PC-3 (cell line): Measurements from ENCODE around the gene ACP3. TPM values are rescaled to one million over a fixed set of nuclear protein-coding genes. Genes with fewer than 3 reads are reported as not detected.

Source experiments
- ATAC-seq: fragments of 200-7000 bp; cut with Tn5 transposase; 2 replicates; pipeline ENCODE4 v1.9.1; 2020; ENCODE audit warnings: mild to moderate bottlenecking, moderate library complexity
- BruUV-seq: library from RNA; stranded (reverse); fragments of 400-500 nt; replicated peaks from 2 replicates; lab custom pipeline; 2021; lab: Mats Ljungman, UMichigan
- CTCF ChIA-PET: fragments of 300-600 bp; sonication (Branson Sonifier 250); formaldehyde crosslinking; loops from one replicate; lab custom pipeline; 2022; ENCODE audit warnings: antibody characterized with exemption; lab: Charles Lee
- POLR2A ChIA-PET: fragments of 300-600 bp; sonication (Branson Sonifier 250); formaldehyde crosslinking; loops from one replicate; lab custom pipeline; 2022; ENCODE audit warnings: antibody characterized with exemption; ENCODE audit not compliant: unreplicated experiment; lab: Charles Lee
- DNase-seq: peaks from one replicate; pipeline ENCODE4 v3.0.0-alpha.2; 2015
- H2AFZ ChIP-seq: fragments of 300-600 bp; sonication (generic); 2 replicates; pipeline ENCODE4 v1.6.0; 2016; ENCODE audit warnings: antibody characterized with exemption, low read length
- H3F3A ChIP-seq: fragments of 300-600 bp; sonication (generic); one replicate; pipeline ENCODE4 v1.6.0; 2017; ENCODE audit warnings: antibody characterized with exemption, low read length, control low read depth, mild to moderate bottlenecking; ENCODE audit not compliant: unreplicated experiment
- H3K27ac ChIP-seq: fragments of 300-600 bp; sonication (generic); 2 replicates; pipeline ENCODE4 v1.5.1; 2016; ENCODE audit warnings: mild to moderate bottlenecking, low read length
- H3K27me3 ChIP-seq: fragments of 300-600 bp; sonication (generic); 2 replicates; pipeline ENCODE4 v1.6.1; 2016; ENCODE audit warnings: low read length, mixed read lengths
- H3K36me3 ChIP-seq: fragments of 300-600 bp; sonication (generic); 2 replicates; pipeline ENCODE4 v1.6.1; 2016; ENCODE audit warnings: low read depth, mixed run types, low read length, mixed read lengths
- H3K4me1 ChIP-seq: fragments of 300-600 bp; sonication (generic); 2 replicates; pipeline ENCODE4 v1.5.1; 2016; ENCODE audit warnings: low read length; ENCODE audit not compliant: insufficient read depth
- H3K4me2 ChIP-seq: fragments of 300-600 bp; sonication (generic); 2 replicates; pipeline ENCODE4 v1.6.0; 2016; ENCODE audit warnings: low read length
- H3K4me3 ChIP-seq: fragments of 300-600 bp; sonication (generic); 2 replicates; pipeline ENCODE4 v1.5.1; 2016; ENCODE audit warnings: mild to moderate bottlenecking, low read length, mixed read lengths
- H3K79me2 ChIP-seq: fragments of 300-600 bp; sonication (generic); 2 replicates; pipeline ENCODE4 v1.6.1; 2017; ENCODE audit warnings: low read length, mixed read lengths
- H3K9ac ChIP-seq: fragments of 300-600 bp; sonication (generic); 2 replicates; pipeline ENCODE4 v1.6.0; 2016; ENCODE audit warnings: mild to moderate bottlenecking, low read length
- H3K9me2 ChIP-seq: fragments of 300-600 bp; sonication (generic); replicated peaks from 2 replicates; pipeline ENCODE4 v1.6.1; 2016; ENCODE audit warnings: mixed run types, low read length, mixed read lengths
- H3K9me3 ChIP-seq: fragments of 300-600 bp; sonication (generic); 2 replicates; pipeline ENCODE4 v1.6.1; 2016; ENCODE audit warnings: low read length, mixed read lengths
- H4K20me1 ChIP-seq: fragments of 300-600 bp; sonication (generic); 2 replicates; pipeline ENCODE4 v1.6.1; 2016; ENCODE audit warnings: low read length, mixed read lengths
- CTCF ChIP-seq: fragments of 300-600 bp; sonication (generic); conservative IDR thresholded peaks from 2 replicates; pipeline ENCODE4 v1.5.1; 2017; ENCODE audit warnings: antibody characterized with exemption, low read depth, mild to moderate bottlenecking, low read length
- EZH2 ChIP-seq: fragments of 300-600 bp; sonication (generic); IDR thresholded peaks from one replicate; pipeline ENCODE4 v1.6.1; 2017; ENCODE audit warnings: antibody characterized with exemption, mild to moderate bottlenecking, low read length; ENCODE audit not compliant: unreplicated experiment
- EZH2phosphoT487 ChIP-seq: fragments of 300-600 bp; sonication (generic); IDR thresholded peaks from 2 replicates; pipeline ENCODE4 v1.6.1; 2018; ENCODE audit warnings: mild to moderate bottlenecking, antibody characterized with exemption, low read length, borderline replicate concordance
- intact Hi-C: fragments of 100-400 bp; cut with micrococcal nuclease; formaldehyde crosslinking; loops from 2 replicates; pipeline ENCODE4 v1.9.0; 2023
- total RNA-seq: library from RNA; depleted of rRNA; stranded (reverse); fragments of >200 nt; gene quantifications from 2 replicates; pipeline ENCODE4 v1.2.3, GENCODE V29; 2014

The ACP3 gene
- total RNA-seq, 1 experiment from 2014 or later, result 0.15 TPM

- H4K20me1 ChIP-seq, result no peaks in the 10 kb centered on the region
- peaks cover 38% of the 10 kb centered on the region for H3K4me1 ChIP-seq
- no peak for DNase-seq
- H3K27ac ChIP-seq, result no peak overlapping the region
- no peaks in the 10 kb centered on the region for H3K36me3 ChIP-seq
- no peak for ATAC-seq
- intact Hi-C loops, result loop anchor here (1.0 to 10.0 kb wide), 4 partner anchors 26 to 192 kb away; partner anchors contain the start of gene ACP3
- no peak overlapping the region for H3K9ac ChIP-seq
- H3K4me2 ChIP-seq, result peak overlapping the region; percentile 58
- no TSS peak for BruUV-seq
- no peak overlapping the region for H3K4me3 ChIP-seq
- no peak for TF ChIP-seq EZH2phosphoT487
- TF ChIP-seq EZH2, result no peak
- no peak for TF ChIP-seq CTCF
- H3F3A ChIP-seq, result peaks cover 5% of the 10 kb centered on the region
- CTCF ChIA-PET, result interaction anchor here (0.5 to 1.8 kb wide), 10 partner anchors 9 to 137 kb away, joined by 3 to 33 read pairs (median 6); partner anchors contain the start of gene ACP3
- POLR2A ChIA-PET, result interaction anchor here (0.6 kb wide), 1 partner anchor 31 kb away, joined by 3 read pairs; no protein-coding TSS in a partner anchor
- no peaks in the 10 kb centered on the region for H3K79me2 ChIP-seq
- H2AFZ ChIP-seq, result peak overlapping the region; percentile 36; the same call in 1 of the 2 replicates
- H3K9me3 ChIP-seq, result no peaks in the 10 kb centered on the region
- no peaks in the 10 kb centered on the region for H3K9me2 ChIP-seq
- no peaks in the 10 kb centered on the region for H3K27me3 ChIP-seq
Observed at GRCh38 chr3:132342610-132343009, 25.4 kb downstream of the ACP3 start.

GRCh38 chr3:132343018-132343612, 25.9 kb downstream of the ACP3 start:
- Histone ChIP-seq H3K4me1 (peaks cover 37% of the 10 kb centered on the region), H3K9me3 (no peaks in the 10 kb centered on the region), H4K20me1 (no peaks in the 10 kb centered on the region), H2AFZ (peak overlapping the region; percentile 36; the same call in 1 of the 2 replicates), H3K4me3 (no peak overlapping the region), H3K79me2 (no peaks in the 10 kb centered on the region), H3K9ac (no peak overlapping the region), H3K27ac (no peak overlapping the region), H3K27me3 (no peaks in the 10 kb centered on the region), H3K36me3 (no peaks in the 10 kb centered on the region), H3K4me2 (peak overlapping the region; percentile 58), H3K9me2 (no peaks in the 10 kb centered on the region), H3F3A (peaks cover 5% of the 10 kb centered on the region)
- ChIA-PET CTCF (interaction anchor here (0.6 to 1.8 kb wide), 9 partner anchors 9 to 138 kb away, joined by 3 to 33 read pairs (median 8); partner anchors contain the start of gene ACP3), POLR2A (interaction anchor here (0.6 kb wide), 1 partner anchor 31 kb away, joined by 3 read pairs; no protein-coding TSS in a partner anchor)
- peak; percentile 66 for DNase-seq
- peak; percentile 82 for TF ChIP-seq CTCF
- no peak for TF ChIP-seq EZH2
- BruUV-seq, result no TSS peak
- peak; percentile 31; the same call in 1 of the 2 replicates for ATAC-seq
- intact Hi-C loops, result loop anchor here (1.0 to 10.0 kb wide), 4 partner anchors 26 to 192 kb away; partner anchors contain the start of gene ACP3
